Stimulated activated CD4-positive, alpha-beta T cell treated with anti-CD3 and anti-CD28 coated beads, TNF-alpha, amount 100 ng/mL, for 4 hours (primary cell): ENCODE measurements around the gene PPA2.

Source experiments
- DNase-seq, 3 experiments: peaks; one replicate each; pipeline ENCODE4 v3.0.0-alpha.2; 2020; ENCODE audit warnings: low read depth in 3 of 3

Gene PPA2

GRCh38 chr4:105392858-105393257 is 81.0 kb downstream of the PPA2 start:
- no peak for DNase-seq

- DNase-seq, result no peak
Measured at GRCh38 chr4:105389167-105389566, 84.7 kb downstream of the PPA2 start.

- DNase-seq, result no peak
Measured at GRCh38 chr4:105387466-105387865, 86.4 kb downstream of the PPA2 start.

GRCh38 chr4:105386012-105386411 is 87.8 kb downstream of the PPA2 start:
- DNase-seq, result no peak

GRCh38 chr4:105374071-105374470 is 99.8 kb downstream of the PPA2 start:
- DNase-seq, result no peak

- DNase-seq, result no peak
Measured at GRCh38 chr4:105373324-105373723, 100.5 kb downstream of the PPA2 start.

GRCh38 chr4:105369988-105370387 is 103.9 kb downstream of the PPA2 start:
- no peak for DNase-seq

GRCh38 chr4:105361053-105361452 is 112.8 kb downstream of the PPA2 start:
- no peak for DNase-seq

GRCh38 chr4:105357258-105357980 is 116.4 kb downstream of the PPA2 start:
- no peak for DNase-seq

- DNase-seq, result no peak
Measured at GRCh38 chr4:105356194-105356593, 117.7 kb downstream of the PPA2 start.

- no peak for DNase-seq
Measured at GRCh38 chr4:105352826-105353225, 121.0 kb downstream of the PPA2 start.

GRCh38 chr4:105351861-105352260 is 122.0 kb downstream of the PPA2 start:
- DNase-seq, result no peak

- no peak for DNase-seq
Measured at GRCh38 chr4:105350859-105351490, 122.9 kb downstream of the PPA2 start.

- DNase-seq, result no peak
Measured at GRCh38 chr4:105348719-105349118, 125.1 kb downstream of the PPA2 start.

- DNase-seq, result no peak
Measured at GRCh38 chr4:105346869-105347268, 127.0 kb downstream of the PPA2 start.

GRCh38 chr4:105345838-105346237 is 128.0 kb downstream of the PPA2 start:
- DNase-seq, result no peak

- no peak for DNase-seq
Measured at GRCh38 chr4:105345358-105345757, 128.5 kb downstream of the PPA2 start.

GRCh38 chr4:105344141-105344540 is 129.7 kb downstream of the PPA2 start:
- DNase-seq, result no peak

GRCh38 chr4:105343146-105343931 is 130.5 kb downstream of the PPA2 start:
- no peak for DNase-seq

GRCh38 chr4:105329081-105329480 is 144.8 kb downstream of the PPA2 start:
- DNase-seq, result no peak

- no peak for DNase-seq
Measured at GRCh38 chr4:105327956-105328355, 145.9 kb downstream of the PPA2 start.

GRCh38 chr4:105327222-105327621 is 146.6 kb downstream of the PPA2 start:
- DNase-seq, result no peak
